HG03175 (cell line): Measurements from ENCODE around the gene HOXB3.

ENCODE experiments used
- ATAC-seq: cut with Tn5 transposase; IDR thresholded peaks from one replicate; pipeline ENCODE4 v1.9.1; 2021; ENCODE audit warnings: mild to moderate bottlenecking, moderate library complexity; ENCODE audit not compliant: unreplicated experiment

HOXB3 gene

GRCh38 chr17:48588528-48588927, 1.5 kb downstream of the HOXB3 start:
- ATAC-seq: no peak

GRCh38 chr17:48588074-48588415, 2.0 kb downstream of the HOXB3 start:
- no peak for ATAC-seq

DNA sequence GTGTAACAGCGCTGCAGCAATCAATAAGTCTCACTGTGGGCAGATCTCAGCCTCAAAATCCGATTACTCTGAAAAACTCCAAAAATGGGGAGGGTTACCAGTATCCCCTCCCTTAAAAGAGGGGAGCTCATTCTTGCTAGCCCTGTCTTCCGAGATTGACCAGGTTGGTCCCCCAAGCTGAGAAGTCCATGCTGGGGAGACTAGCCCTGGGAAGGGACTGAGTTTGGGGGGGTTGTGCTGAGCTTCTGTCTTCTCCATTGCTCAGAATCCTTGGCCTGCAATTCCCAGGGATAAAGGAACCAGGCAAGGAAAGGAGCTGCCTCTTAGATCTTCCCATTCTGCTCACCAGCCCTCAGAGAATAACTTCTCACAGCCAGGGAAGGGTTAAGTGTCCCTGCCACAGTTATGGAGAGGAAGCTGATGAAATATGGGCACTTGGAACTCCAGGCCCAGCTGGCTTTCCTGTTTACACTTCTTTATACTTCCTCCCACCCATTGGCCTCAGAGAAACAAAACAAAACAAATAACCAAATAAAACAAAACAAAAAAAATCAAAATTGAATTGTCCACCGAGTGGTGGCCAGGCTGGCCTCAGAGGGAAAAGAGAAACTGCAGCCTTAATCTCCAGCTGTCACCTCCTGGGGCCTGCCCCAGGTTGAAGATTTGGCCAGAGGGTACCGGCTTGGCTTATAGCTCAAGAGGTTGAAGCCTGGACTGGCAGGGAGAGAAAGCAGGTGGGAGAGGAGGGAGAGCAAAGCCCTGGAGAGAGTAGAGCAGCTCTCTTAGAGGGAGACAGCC, 2.6 kb downstream of the HOXB3 start:
- no peak for ATAC-seq

DNA sequence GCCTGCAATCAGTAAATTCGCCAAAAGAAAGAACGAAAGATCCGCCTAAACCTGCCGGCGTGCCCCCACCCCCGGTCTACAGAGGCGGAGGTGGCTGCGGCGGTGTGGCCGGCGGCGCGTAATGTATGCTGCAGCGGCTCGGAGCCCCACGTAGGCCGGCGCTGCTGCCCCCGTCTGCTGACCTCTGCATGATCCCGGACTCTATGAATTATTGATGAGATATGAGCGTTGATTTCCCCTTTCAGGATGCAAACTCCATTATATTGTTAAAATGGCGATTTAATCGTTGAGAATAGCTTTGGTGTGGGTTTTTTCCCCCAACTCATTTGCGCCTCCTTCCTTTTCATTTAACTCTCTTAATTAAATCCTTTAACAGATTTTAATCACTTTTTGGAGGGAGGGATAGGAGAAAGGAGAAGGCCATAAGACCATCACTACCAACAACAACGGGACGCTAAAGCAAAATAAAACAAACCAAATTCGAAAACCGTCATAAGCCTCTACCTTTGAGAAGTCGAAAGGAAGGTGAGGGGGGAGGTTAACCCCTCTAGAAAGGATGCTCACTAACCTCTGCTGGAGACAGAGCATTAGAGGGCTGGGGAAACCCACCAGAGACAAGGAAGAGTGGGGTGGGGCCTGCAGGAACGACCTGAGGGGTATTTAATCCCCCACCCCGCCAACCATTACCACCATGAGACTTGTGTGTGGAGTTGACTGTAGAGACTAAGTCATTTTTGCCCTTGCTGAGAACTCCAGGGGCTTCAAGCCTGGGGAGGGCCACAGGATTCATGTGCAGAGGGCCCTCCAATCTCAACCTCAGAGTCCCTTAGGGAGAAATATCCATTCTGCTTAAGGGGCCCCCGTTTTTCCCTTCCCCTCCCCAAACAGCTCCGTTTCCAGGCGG, 3.4 kb downstream of the HOXB3 start:
- ATAC-seq: no peak

DNA sequence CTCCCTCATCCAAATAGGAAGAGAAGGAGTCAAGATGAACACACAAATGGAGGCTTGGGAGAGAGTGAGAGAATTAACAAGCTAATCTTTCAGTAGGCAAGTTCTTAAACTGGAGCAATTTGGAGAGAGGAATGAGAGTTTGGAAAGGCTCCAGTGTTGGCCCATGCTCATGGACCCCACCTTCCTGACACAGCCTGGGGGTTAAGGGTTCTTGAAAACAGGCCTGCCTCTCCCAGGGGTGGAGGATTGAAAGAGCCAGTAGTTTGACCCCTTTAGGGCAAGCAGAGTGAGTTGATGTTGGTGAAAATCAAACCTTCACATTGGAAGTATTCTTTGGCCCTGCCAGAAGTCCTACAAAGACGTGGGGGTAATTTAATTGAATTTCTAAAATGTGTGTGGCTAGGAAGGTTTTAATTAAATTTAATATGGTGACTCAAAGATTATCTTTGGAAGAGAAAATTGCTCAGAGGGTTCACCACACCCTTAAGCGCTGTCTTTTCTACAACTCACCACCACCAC, 5.8 kb downstream of the HOXB3 start:
- no peak for ATAC-seq

- no peak for ATAC-seq
These were observed 6.3 kb downstream of the HOXB3 start for GRCh38 chr17:48583708-48584222.

DNA sequence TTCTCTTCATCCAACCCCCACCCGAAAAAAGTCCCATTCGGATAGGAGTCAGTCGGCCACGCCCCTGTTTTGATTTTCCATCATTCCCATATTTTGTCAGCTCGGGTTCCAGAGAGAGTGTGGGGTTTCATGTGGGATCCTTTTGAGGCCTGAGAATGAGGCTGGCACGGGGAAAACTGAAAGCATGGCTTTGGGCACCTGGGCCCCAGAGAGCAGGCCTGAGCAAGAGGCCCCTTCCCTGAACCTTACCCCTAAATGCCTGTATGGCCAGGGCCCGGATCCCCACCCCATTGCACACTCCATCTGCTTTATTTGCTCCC, 7.3 kb downstream of the HOXB3 start:
- no peak for ATAC-seq

GRCh38 chr17:48579760-48580554, 10.1 kb downstream of the HOXB3 start:
- ATAC-seq: no peak

- no peak for ATAC-seq
These were observed 10.6 kb downstream of the HOXB3 start for GRCh38 chr17:48579471-48579759.

DNA sequence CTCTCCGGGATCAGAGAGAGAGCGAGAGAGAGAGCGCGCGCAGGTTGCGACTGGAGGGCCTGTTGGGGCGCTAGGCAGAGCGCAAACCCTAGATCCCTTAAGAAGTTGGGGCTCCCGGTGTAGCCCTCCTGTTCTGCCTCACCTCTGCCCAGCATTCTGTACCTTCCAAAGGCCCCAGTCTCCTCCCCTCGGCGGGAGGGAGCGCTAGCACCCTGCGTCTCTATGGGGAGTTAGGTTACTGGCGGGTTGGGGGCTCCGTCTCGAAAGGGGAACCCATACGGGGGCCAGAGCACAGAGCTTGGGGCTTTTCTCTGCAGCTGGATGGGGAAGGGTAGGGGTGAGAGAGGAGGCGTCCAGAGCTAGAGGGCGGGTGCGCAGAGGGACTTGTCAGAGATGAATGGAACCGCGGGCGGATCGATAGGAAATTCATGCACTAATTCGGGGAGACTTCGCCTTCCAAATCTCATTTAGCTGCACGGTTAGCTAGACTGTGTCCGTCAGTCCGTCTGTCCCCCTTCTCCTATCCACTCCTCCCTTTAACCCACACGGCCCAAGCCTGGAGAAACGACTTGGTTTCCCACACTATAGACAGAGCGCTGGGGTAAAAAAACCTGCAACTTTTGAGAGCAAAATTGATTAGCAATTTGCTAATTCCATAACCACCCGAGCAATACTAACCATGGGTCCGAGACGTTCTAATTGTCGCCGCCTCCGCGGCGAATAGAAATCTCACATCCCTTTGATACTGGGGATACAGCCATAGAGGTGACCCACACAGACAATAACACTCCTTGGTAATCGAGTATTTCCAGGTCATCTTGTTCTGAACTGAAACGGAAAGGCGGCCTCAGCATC, 11.2 kb downstream of the HOXB3 start:
- peak; percentile 21 for ATAC-seq

DNA sequence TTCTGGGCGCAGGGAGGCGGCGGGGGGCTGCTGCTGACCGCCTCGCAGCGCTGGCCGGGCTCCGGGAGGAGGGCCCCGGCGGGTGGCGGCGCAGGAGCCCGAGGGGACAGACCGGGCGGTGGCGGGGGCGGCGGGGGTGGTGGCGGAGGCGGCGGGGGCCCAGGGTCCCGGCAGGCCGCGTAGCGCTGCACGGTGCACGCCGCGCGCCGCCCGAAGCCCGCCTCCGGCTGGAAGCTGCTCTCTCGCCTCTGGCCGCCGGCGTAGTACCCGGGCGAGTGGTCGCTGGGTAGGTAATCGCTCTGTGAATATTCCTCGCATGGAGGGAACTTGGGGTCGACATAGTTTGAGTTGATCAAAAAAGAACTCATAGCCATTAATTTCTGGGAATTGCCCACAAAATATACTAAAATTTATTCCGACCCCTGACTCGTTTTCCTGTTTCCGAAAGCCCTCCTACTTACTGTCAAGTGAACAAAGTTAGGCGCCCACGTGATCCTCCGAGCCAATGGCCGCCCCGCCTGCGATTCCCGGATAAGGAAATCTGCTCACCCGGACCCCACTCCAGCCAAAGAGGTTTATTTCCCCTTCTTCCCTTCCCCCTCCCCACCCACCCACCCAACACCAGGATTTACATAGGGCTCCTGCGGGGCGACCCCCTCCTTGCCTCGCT, 12.0 kb downstream of the HOXB3 start, which contains the start of gene HOXB4:
Gene HOXB4 (minus strand): TSS at position 405 of the 670 bp plus-strand sequence. CDS start 31 bp downstream, at position 374.
- ATAC-seq: peak; percentile 53

DNA sequence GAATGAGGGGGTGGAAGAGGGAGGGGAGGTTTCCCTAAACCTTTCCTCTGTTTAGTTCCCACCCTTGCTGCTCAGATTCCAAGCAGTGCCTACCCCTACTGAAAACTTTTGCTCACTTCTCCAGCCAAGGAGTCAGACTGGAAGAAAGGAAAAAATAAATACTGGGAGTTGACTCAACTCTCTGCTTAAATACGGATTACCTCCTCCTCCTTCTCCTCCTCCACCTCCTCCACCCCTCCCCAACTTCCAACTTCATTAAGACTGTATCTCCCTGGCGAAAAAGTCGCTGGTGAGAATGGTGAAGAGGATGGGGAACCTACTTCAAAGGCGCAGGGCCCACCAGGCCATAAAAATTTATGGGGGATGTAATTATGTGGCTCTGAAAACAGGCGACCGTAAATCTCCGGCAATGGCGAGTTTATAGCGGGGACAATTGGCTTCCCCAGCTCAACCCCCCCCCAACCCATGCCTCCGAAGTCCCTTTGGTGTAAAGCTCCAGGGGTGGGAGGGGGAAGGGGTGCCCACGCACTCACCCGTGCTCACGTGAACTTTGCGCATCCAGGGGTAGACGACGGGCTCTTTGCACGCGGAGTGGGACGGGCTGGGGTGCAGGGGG, 12.6 kb downstream of the HOXB3 start:
- no peak for ATAC-seq

DNA sequence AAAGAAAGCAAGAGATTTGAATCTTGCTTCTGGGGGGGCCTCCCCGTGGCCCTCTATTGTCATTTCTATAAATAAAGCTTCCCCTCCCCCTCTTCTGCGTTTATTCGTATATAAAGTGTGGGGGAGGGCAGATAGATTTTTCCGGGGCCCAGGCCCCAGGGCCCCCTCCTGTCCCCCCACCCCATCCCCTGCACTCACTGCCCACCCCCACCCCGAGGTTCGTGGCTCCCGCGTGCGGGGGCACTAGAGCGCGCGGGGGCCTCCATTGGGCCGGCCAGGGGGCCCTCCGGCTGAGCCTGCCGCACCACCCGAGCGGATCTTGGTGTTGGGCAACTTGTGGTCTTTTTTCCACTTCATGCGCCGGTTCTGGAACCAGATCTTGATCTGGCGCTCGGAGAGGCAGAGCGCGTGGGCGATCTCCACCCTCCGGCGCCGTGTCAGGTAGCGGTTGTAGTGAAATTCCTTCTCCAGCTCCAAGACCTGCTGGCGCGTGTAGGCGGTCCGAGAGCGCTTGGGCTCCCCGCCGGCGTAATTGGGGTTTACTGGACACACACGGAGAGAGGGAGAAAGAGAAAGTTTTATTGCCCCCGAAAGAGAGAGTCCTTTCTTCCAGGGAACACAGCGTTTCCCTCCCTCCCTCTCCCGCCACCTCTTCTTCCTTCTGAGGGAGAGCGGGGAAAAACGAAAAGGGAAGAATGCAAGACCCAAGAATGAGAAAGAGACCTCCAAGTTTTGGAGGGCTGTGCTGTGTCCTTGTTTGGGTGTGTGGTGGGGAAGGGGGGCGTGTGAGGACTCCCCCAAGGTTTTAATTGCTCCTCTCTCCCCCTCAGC, 13.3 kb downstream of the HOXB3 start:
- ATAC-seq: no peak

DNA sequence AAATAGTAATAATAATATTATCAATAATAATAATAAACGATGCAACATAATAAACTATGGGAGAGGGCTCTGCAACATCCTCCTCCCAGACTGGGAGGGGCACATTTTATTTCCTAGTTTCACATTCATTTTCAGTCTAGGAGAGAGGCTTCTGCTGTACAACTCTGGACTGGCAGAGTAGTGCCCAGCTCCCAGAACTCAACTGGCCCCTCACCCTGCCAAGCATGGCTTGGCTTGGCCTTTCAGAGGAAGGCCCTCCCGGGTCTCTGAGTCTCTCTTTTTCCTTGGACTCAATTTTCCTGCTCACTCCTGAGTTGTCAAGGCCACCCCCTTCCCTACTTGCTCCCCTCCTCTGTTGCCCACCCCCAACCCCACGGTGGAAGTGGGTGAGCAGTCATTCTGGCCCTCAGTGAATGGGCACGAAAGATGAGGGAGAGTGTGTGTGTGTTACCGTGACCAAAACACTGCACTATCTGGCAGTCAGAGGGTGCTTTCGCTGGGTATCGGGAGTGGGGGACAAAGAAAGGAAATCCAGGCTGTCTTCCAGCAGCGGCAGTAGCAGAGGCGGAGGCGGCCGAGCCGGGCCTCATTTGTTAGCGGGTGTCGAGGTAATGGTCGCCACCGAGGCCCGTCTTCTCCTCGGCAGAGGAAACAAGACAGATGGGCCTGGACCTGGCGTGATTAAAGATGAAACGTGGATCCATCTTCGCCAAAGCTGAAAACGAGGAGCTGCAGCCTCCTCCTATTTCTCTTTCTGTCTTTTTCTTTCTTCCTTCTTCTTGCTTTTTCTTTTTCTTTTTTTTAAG, 14.2 kb downstream of the HOXB3 start:
- ATAC-seq: no peak

GRCh38 chr17:48575066-48575582, 14.9 kb downstream of the HOXB3 start:
- ATAC-seq: no peak

DNA sequence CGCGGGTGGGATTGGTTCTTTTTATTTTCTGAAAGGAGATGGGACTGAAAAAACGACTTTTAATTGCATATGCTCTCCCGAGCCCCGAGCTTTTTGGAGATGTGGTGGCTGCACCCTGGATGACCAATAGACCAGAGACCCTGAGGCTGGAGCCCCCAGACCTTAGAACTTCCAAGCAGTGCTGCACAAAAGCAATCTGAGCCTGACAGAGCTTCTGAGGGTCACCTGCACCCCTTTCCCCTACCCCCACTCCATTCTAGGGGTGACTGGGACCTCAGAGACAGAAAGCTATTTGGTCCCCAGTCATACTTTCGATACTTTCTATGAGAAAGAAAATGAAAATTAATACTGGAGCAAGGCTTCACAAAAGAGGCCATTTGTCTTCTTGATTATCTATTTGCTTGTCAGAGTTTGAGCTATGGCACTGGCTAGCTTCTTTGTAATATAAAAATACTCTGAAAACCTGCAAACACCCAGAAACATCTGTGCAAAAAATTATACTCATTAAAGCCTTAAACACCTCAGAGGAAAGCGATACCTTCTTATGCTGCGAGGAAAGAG, 15.5 kb downstream of the HOXB3 start:
- ATAC-seq: no peak

GRCh38 chr17:48571826-48572417, 18.1 kb downstream of the HOXB3 start:
- ATAC-seq: no peak
